SK-N-SH (cell line): ENCODE results near the gene BRAT1. TPM values are rescaled to one million over a fixed set of nuclear protein-coding genes. Genes with fewer than 3 reads are reported as not detected.

Experiments used
- CTCF ChIA-PET: fragments of 300-600, 350-600 bp; formaldehyde crosslinking; extraction: SDS; loops from one replicate; lab custom pipeline; 2021; lab: Yijun Ruan, JAX
- POLR2A ChIA-PET: fragments of 350-600 bp; sonication (Branson Sonifier 250); formaldehyde crosslinking; extraction: SDS; loops from one replicate; lab custom pipeline; 2020; ENCODE audit warnings: antibody characterized with exemption, inconsistent platforms; lab: Yijun Ruan, JAX
- DNase-seq: peaks from one replicate; pipeline ENCODE4 v3.0.0; 2012
- H2AFZ ChIP-seq: fragments of 200-600 bp; sonication (generic); 2 replicates; pipeline ENCODE4 v1.8.1; 2016; ENCODE audit warnings: antibody characterized with exemption, mild to moderate bottlenecking, low read depth
- H3F3A ChIP-seq: fragments of 200-600 bp; sonication (generic); replicated peaks from 2 replicates; pipeline ENCODE3; 2016; ENCODE audit warnings: antibody characterized with exemption, mild to moderate bottlenecking; ENCODE audit not compliant: insufficient read depth
- H3K27ac ChIP-seq, 2 experiments: fragments of 200-500 bp in 1 of 2; fragments of 200-600 bp in 1 of 2; sonication (Bioruptor generic) in 1 of 2; sonication (generic), shearing (Covaris generic) in 1 of 2; 2 replicates each; pipeline versions ENCODE4 v1.5.1 to v1.6.1; 2014 to 2016; ENCODE audit warnings: low read depth in 2 of 2, inconsistent platforms in 1 of 2, low read length in 1 of 2, mild to moderate bottlenecking in 1 of 2, mixed read lengths in 1 of 2
- H3K27me3 ChIP-seq: fragments of 200-600 bp; sonication (generic), shearing (Covaris generic); 2 replicates; pipeline ENCODE4 v1.6.1; 2016; ENCODE audit warnings: mixed run types; ENCODE audit not compliant: insufficient read depth
- H3K36me3 ChIP-seq, 2 experiments: fragments of 200-500 bp in 1 of 2; fragments of 200-600 bp in 1 of 2; sonication (Bioruptor generic) in 1 of 2; sonication (generic) in 1 of 2; replicated peaks in 1 of 2; 2 replicates each; pipeline versions ENCODE3 to v1.5.1; 2014 to 2016; ENCODE audit warnings: low read length in 1 of 2, mild to moderate bottlenecking in 1 of 2; ENCODE audit not compliant: insufficient read depth in 2 of 2, control insufficient read depth in 1 of 2
- H3K4me1 ChIP-seq, 2 experiments: fragments of 200-500 bp in 1 of 2; fragments of 200-600 bp in 1 of 2; sonication (Bioruptor generic) in 1 of 2; sonication (generic), shearing (Covaris generic) in 1 of 2; 2 replicates each; pipeline versions ENCODE4 v1.5.1 to v1.6.1; 2014 to 2016; ENCODE audit warnings: low read depth in 1 of 2, low read length in 1 of 2, mixed run types in 1 of 2; ENCODE audit not compliant: insufficient read depth in 2 of 2, control insufficient read depth in 1 of 2
- H3K4me2 ChIP-seq: fragments of 200-600 bp; sonication (generic), shearing (Covaris generic); 2 replicates; pipeline ENCODE4 v1.6.1; 2017; ENCODE audit warnings: mixed run types
- H3K4me3 ChIP-seq, 2 experiments: fragments of 200-500 bp in 1 of 2; fragments of 200-600 bp in 1 of 2; sonication (Bioruptor generic) in 1 of 2; sonication (generic), shearing (Covaris generic) in 1 of 2; 2 replicates each; pipeline versions ENCODE4 v1.5.1 to v1.8.1; 2014 to 2016; ENCODE audit warnings: low read depth in 2 of 2, inconsistent platforms in 1 of 2, low read length in 1 of 2, mild to moderate bottlenecking in 1 of 2, mixed read lengths in 1 of 2, moderate library complexity in 1 of 2
- H3K79me2 ChIP-seq: fragments of 200-600 bp; sonication (generic); 2 replicates; pipeline ENCODE4 v1.8.1; 2017; ENCODE audit warnings: mild to moderate bottlenecking; ENCODE audit not compliant: insufficient read depth
- H3K9ac ChIP-seq: fragments of 200-600 bp; sonication (generic); 2 replicates; pipeline ENCODE4 v1.6.1; 2017; ENCODE audit warnings: mixed run types
- H3K9me2 ChIP-seq: fragments of 200-600 bp; sonication (generic); 2 replicates; pipeline ENCODE4 v1.6.1; 2017; ENCODE audit warnings: mixed run types
- H3K9me3 ChIP-seq: fragments of 200-600 bp; sonication (generic); 2 replicates; pipeline ENCODE4 v1.6.1; 2017; ENCODE audit warnings: mixed run types, mild to moderate bottlenecking, moderate library complexity
- H4K20me1 ChIP-seq: fragments of 200-600 bp; sonication (generic); 2 replicates; pipeline ENCODE4 v1.6.1; 2017; ENCODE audit warnings: mild to moderate bottlenecking, mixed run types; ENCODE audit not compliant: insufficient read depth
- CTCF ChIP-seq: fragments of 200-600 bp; sonication (generic); IDR thresholded peaks from 2 replicates; pipeline ENCODE4 v1.6.1; 2017; ENCODE audit warnings: antibody characterized with exemption, mild to moderate bottlenecking, moderate library complexity
- ELF1 ChIP-seq: IDR thresholded peaks from 2 replicates; pipeline ENCODE4 v1.4.0; 2012
- EP300 ChIP-seq, 2 experiments: IDR thresholded peaks; 2 replicates each; pipeline versions ENCODE4 v1.4.0 to v1.6.1; 2012; ENCODE audit warnings: borderline replicate concordance in 1 of 2, low read depth in 1 of 2, low read length in 1 of 2
- FOXJ3 ChIP-seq: sonication (generic); formaldehyde crosslinking; IDR thresholded peaks from 2 replicates; pipeline ENCODE4 v1.5.1; 2020; ENCODE audit warnings: mild to moderate bottlenecking, missing genetic modification reagents
- FOXM1 ChIP-seq: IDR thresholded peaks from 2 replicates; pipeline ENCODE4 v1.4.0; 2012; ENCODE audit warnings: low read depth, mild to moderate bottlenecking
- GABPA ChIP-seq: IDR thresholded peaks from 2 replicates; pipeline ENCODE4 v1.4.0; 2012; ENCODE audit warnings: low read depth, mild to moderate bottlenecking
- NFIC ChIP-seq: IDR thresholded peaks from 2 replicates; pipeline ENCODE4 v1.4.0; 2012; ENCODE audit warnings: borderline replicate concordance
- NRF1 ChIP-seq: IDR thresholded peaks from 2 replicates; pipeline ENCODE4 v1.6.1; 2012; ENCODE audit warnings: low read depth, mild to moderate bottlenecking, low read length
- RAD21 ChIP-seq: IDR thresholded peaks from 2 replicates; pipeline ENCODE4 v1.6.1; 2012; ENCODE audit warnings: mild to moderate bottlenecking, low read length
- RCOR1 ChIP-seq: fragments of 150-350 bp; IDR thresholded peaks from 2 replicates; pipeline ENCODE4 v1.6.1; 2017; ENCODE audit warnings: antibody characterized with exemption, low read length
- RFX5 ChIP-seq: IDR thresholded peaks from 2 replicates; pipeline ENCODE4 v1.6.1; 2012; ENCODE audit warnings: mild to moderate bottlenecking, improper control_type of control experiment, low read length
- SIN3A ChIP-seq: IDR thresholded peaks from 2 replicates; pipeline ENCODE4 v1.6.1; 2012; ENCODE audit warnings: low read depth, mild to moderate bottlenecking, low read length, moderate library complexity, borderline replicate concordance
- SMC3 ChIP-seq: IDR thresholded peaks from 2 replicates; pipeline ENCODE4 v1.6.1; 2012; ENCODE audit warnings: low read depth, low read length, improper control_type of control experiment
- ZBTB33 ChIP-seq: IDR thresholded peaks from 2 replicates; pipeline ENCODE4 v1.4.0; 2012; ENCODE audit warnings: low read depth, borderline replicate concordance
- WGBS: methylation state at CpG from one replicate; pipeline ENCODE4 v1.1.6; 2017; ENCODE audit warnings: low lambda C conversion rate; 5-methylcytosine and 5-hydroxymethylcytosine counted together
- polyA plus RNA-seq, 3 experiments: library from polyadenylated mRNA; depleted of rRNA; stranded (reverse); fragments of >200 nt; gene quantifications; 2 replicates each; pipeline ENCODE4 v1.2.3, GENCODE V29; 2012

BRAT1 gene
- polyA plus RNA-seq, 1 of the 3 experiments (the other 2 are of a cell fraction): 36.2 TPM

GRCh38 chr7:2596464-2597272 is 41.3 kb upstream of the BRAT1 start:
- Histone ChIP-seq H3K27ac (no peak overlapping the region), H3K4me2 (no peak overlapping the region), H3K9me2 (no peaks in the 10 kb centered on the region), H3K27me3 (no peaks in the 10 kb centered on the region), H3K4me3 (no peak overlapping the region), H2AFZ (no peak overlapping the region), H3K4me1 (no peaks in the 10 kb centered on the region; a peak in 1 of 4 replicates), H3K9me3 (no peaks in the 10 kb centered on the region), H3K36me3 (peaks cover 19 to 75% of the 10 kb centered on the region in 2 experiments), H4K20me1 (no peaks in the 10 kb centered on the region), H3K9ac (no peak overlapping the region), H3F3A (no peaks in the 10 kb centered on the region), H3K79me2 (no peaks in the 10 kb centered on the region)
- no peak for DNase-seq
- ChIA-PET POLR2A (interaction anchor here (0.7 kb wide), 1 partner anchor 1108 kb away, joined by 3 read pairs; no protein-coding TSS in a partner anchor), CTCF (interaction anchor here (0.7 to 2.4 kb wide), 6 partner anchors 8 to 145 kb away, joined by 3 to 7 read pairs (median 4); no protein-coding TSS in a partner anchor)
- 88% methylated on average over 22 of the region's 22 CpGs for whole genome bisulfite sequencing
- TF ChIP-seq FOXJ3 (no peak), GABPA (no peak), SIN3A (no peak), SMC3 (no peak), RFX5 (no peak), NRF1 (no peak), NFIC (no peak), RCOR1 (no peak), EP300 (IDR thresholded peaks at IDR 0.05; ENCODE audit: borderline replicate concordance in 1 of 2, low read depth in 1 of 2, low read length in 1 of 2) (no peak), ZBTB33 (no peak), FOXM1 (no peak), ELF1 (no peak), RAD21 (no peak), CTCF (no peak)
